Activated CD4-positive, alpha-beta T cell treated with anti-CD3 and anti-CD28 coated beads, Interleukin-2, amount 10 ng/mL, durations not matched to agents 7 days and 5 days (primary cell): ENCODE data around the gene SOX18. TPM values are rescaled to one million over a fixed set of nuclear protein-coding genes. Genes with fewer than 3 reads are reported as not detected.

ENCODE experiments used
- CTCF ChIA-PET: fragments of 350-600 bp; sonication (Branson Sonifier 250); formaldehyde crosslinking; loops from one replicate; lab custom pipeline; 2021; ENCODE audit warnings: antibody characterized with exemption; lab: Charles Lee
- POLR2A ChIA-PET: fragments of 350-600 bp; sonication (Branson Sonifier 250); formaldehyde crosslinking; loops from one replicate; lab custom pipeline; 2021; ENCODE audit warnings: antibody characterized with exemption; lab: Charles Lee
- DNase-seq: peaks from one replicate; pipeline ENCODE4 v3.0.0-alpha.2; 2020
- H3K27ac Mint-ChIP-seq: one replicate; pipeline ENCODE4 v1.8.0; 2021; ENCODE audit warnings: mild to moderate bottlenecking, moderate library complexity, mixed read lengths
- H3K27me3 Mint-ChIP-seq: one replicate; pipeline ENCODE4 v1.8.0; 2021; ENCODE audit warnings: mixed read lengths
- H3K36me3 Mint-ChIP-seq: one replicate; pipeline ENCODE4 v1.8.0; 2021; ENCODE audit warnings: low read depth, mixed read lengths
- H3K4me1 Mint-ChIP-seq: one replicate; pipeline ENCODE4 v1.8.0; 2021; ENCODE audit warnings: mixed read lengths
- H3K4me3 Mint-ChIP-seq: one replicate; pipeline ENCODE4 v1.8.0; 2021; ENCODE audit warnings: mild to moderate bottlenecking, moderate library complexity, mixed read lengths
- H3K9me3 Mint-ChIP-seq: one replicate; pipeline ENCODE4 v1.8.0; 2021; ENCODE audit warnings: mixed read lengths
- total RNA-seq, 2 experiments: library from RNA; stranded (reverse); gene quantifications; one replicate each; pipeline ENCODE4 v1.2.3, GENCODE V29; 2021

SOX18 gene
- total RNA-seq, 2 experiments from 2014 or later: 0.10 to 0.15 TPM

DNA sequence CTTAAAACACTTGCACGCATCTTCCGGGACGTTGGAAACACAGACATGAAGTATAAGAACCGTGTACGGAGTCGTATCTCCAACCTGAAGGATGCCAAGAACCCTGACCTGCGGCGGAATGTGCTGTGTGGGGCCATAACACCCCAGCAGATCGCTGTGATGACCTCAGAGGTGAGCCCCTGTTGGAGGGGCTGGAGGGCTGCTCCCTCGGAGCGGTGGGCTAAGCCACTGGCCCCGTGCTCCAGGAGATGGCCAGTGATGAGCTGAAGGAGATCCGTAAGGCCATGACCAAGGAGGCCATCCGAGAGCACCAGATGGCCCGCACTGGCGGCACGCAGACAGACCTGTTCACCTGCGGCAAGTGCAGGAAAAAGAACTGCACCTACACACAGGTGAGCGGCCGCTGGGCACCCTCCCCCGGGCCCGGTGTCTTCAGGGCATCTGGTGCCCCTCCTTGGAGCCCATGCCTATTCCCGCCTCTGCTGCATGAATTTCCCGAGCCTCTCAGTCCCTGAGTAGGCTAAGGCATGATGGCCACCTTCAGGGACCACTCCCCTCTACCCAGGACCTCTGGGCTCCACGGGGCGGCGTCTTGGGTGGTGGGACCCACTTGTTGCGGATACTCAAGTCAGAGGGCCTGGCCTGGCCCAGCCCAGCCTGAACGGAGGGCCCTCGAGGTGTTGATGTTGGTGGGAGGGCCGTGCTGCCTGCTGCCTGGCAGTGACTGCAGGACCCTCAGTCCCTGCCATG, 21.0 kb upstream of the SOX18 start:
- H3K4me3 Mint-ChIP-seq: no peak overlapping the region
- no peaks in the 10 kb centered on the region for H3K27me3 Mint-ChIP-seq
- ChIA-PET CTCF (interaction anchor here (0.6 to 2.8 kb wide), 5 partner anchors 9 to 47 kb away, joined by 3 to 11 read pairs (median 6); partner anchors contain the start of genes OPRL1 and RGS19), POLR2A (no interaction called here)
- DNase-seq: no peak
- peaks cover 24% of the 10 kb centered on the region for H3K36me3 Mint-ChIP-seq
- H3K4me1 Mint-ChIP-seq: peaks cover 52% of the 10 kb centered on the region
- no peak overlapping the region for H3K27ac Mint-ChIP-seq
- H3K9me3 Mint-ChIP-seq: no peaks in the 10 kb centered on the region

DNA sequence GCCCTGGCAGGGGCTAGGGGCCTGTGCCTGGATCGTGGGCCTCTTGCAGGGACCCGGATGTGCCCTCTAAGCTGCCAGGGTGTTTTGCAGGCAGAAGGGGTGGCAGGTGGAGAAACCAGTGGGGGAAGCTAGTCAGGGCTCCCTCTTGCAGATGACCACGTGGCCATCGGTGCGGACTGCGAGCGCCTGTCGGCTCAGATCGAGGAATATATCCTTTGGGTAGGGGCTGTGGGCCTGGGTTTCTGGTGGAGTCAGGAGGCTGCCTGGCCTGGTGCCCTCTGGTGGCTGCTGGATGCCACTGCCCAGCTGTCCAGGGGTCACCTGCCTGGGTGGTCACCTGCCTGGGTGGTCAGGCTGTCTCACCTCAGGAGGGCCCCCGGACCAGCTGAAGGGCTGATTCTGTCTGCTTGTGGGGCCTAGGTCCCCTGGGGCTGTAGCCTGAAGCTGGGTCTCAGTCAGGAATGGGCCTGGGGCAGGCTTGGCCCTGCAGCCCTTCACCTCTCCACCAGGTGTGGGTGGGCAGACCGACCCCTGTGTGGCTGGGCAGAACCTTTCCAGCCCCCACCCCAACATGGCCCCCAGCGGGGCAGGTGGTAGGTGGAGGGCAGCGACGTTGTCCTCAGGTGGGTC, 20.3 kb upstream of the SOX18 start:
- no peak for DNase-seq
- Mint-ChIP-seq H3K36me3 (peaks cover 20% of the 10 kb centered on the region), H3K4me3 (no peak overlapping the region), H3K9me3 (no peaks in the 10 kb centered on the region), H3K27ac (no peak overlapping the region), H3K27me3 (no peaks in the 10 kb centered on the region), H3K4me1 (peaks cover 58% of the 10 kb centered on the region)
- CTCF ChIA-PET: interaction anchor here (0.9 to 2.8 kb wide), 6 partner anchors 10 to 89 kb away, joined by 3 to 11 read pairs (median 6); partner anchors contain the start of genes OPRL1, PRPF6 and RGS19
- POLR2A ChIA-PET: no interaction called here

DNA sequence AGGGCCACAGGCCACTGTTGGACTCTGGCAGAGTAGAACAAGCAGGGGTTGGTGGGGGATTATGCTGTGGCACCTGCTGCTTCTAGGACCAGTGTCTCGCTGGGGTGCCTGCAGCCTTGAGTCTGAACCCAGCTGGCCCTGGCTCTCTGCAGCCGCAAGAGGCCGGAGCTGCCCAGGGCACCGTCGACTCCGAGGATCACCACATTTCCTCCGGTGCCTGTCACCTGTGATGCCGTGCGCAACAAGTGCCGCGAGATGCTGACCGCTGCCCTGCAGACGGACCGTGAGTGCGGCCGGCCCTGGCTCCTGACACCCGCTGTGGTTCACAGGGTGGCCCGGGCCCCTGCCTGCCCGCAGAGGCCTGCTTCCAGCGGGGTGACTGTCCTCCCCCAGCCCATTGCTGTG, 19.8 kb upstream of the SOX18 start:
- peak overlapping the region; percentile 54 for H3K27ac Mint-ChIP-seq
- no peak overlapping the region for H3K4me3 Mint-ChIP-seq
- H3K4me1 Mint-ChIP-seq: peaks cover 61% of the 10 kb centered on the region
- CTCF ChIA-PET: interaction anchor here (0.9 to 2.8 kb wide), 7 partner anchors 10 to 88 kb away, joined by 3 to 11 read pairs (median 6); partner anchors contain the start of genes OPRL1, PRPF6 and RGS19
- peaks cover 16% of the 10 kb centered on the region for H3K36me3 Mint-ChIP-seq
- POLR2A ChIA-PET: no interaction called here
- no peak for DNase-seq
- H3K27me3 Mint-ChIP-seq: no peaks in the 10 kb centered on the region
- no peaks in the 10 kb centered on the region for H3K9me3 Mint-ChIP-seq

DNA sequence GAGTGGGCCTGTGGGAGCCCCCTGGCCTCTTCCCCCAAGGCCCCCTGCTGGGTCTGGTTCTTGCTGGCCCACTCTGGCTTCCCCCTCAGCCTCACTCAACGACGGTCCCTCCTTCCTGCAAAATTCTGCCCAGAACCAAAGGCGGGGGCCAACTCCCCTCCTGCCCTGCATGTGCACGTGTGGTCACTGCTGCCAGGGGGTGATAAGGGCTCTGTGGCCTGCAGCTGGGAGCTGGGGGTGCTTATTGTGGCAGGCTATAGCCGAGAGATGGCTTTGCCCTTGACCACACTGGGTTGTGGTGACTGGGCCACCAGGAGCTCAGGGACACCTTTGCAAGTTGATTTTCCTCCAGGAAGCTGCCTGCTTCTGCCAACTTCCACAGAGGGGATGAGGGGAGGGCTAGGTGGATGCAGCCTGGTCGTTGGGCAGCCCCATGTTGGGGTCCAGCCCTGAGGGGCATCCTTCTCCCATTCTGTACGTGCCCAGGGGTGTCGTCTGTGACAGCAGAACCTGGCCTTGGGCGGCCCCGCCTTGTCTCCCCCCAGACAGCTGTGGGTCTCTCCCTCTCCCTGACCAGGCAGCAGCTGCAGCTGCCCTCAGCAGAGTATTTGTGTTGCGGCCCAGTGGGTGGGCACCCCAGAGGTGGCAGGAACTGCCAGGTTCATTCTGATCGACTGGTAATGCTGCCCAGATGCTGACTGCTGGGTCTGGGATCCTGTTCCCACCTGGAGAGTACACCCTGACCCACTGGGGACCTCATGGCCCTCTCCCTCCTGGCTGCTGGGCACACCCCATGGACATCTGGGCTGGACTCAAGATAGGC, 19.2 kb upstream of the SOX18 start:
- DNase-seq: no peak
- H3K27ac Mint-ChIP-seq: peak overlapping the region; percentile 75
- H3K36me3 Mint-ChIP-seq: peaks cover 13% of the 10 kb centered on the region
- CTCF ChIA-PET: interaction anchor here (0.9 to 2.8 kb wide), 7 partner anchors 9 to 88 kb away, joined by 3 to 11 read pairs (median 6); partner anchors contain the start of genes OPRL1, PRPF6 and RGS19
- POLR2A ChIA-PET: no interaction called here
- no peak overlapping the region for H3K4me3 Mint-ChIP-seq
- peaks cover 65% of the 10 kb centered on the region for H3K4me1 Mint-ChIP-seq
- no peaks in the 10 kb centered on the region for H3K9me3 Mint-ChIP-seq
- no peaks in the 10 kb centered on the region for H3K27me3 Mint-ChIP-seq

DNA sequence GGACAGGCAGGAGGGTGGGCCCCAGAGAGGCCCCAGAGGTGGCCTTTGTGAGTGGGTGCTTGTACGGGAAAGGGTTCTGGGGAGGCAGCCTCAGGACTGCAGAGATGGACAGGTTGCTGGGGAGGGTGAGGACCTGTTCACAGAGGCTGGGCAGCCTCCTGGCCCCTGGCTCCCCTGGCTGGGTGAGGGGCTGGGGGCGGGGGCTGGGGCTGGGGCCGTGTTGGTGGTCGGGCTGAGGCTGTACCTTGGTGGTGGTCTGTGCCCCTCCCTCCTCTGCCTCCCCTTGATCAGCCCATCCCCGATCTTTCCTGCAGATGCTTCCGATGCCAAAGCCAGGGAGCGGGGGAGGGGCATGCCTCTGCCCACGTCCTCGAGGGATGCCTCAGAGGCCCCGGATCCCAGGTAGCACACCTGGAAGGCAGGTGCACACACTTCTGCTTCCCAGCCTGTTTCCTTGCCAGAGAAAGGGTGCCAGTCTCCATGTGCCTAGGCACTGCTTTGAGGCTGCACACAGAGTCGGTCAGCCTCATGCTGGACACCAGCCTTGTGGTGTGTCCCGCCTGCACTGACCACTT, 18.4 kb upstream of the SOX18 start:
- ChIA-PET POLR2A (no interaction called here), CTCF (interaction anchor here (1.2 to 2.8 kb wide), 5 partner anchors 9 to 28 kb away, joined by 4 to 11 read pairs (median 5); partner anchors contain the start of genes OPRL1 and RGS19)
- Mint-ChIP-seq H3K36me3 (peaks cover 10% of the 10 kb centered on the region), H3K4me1 (peaks cover 60% of the 10 kb centered on the region), H3K4me3 (peak overlapping the region; percentile 9), H3K27me3 (no peaks in the 10 kb centered on the region), H3K9me3 (no peaks in the 10 kb centered on the region), H3K27ac (peak overlapping the region; percentile 85)
- no peak for DNase-seq

DNA sequence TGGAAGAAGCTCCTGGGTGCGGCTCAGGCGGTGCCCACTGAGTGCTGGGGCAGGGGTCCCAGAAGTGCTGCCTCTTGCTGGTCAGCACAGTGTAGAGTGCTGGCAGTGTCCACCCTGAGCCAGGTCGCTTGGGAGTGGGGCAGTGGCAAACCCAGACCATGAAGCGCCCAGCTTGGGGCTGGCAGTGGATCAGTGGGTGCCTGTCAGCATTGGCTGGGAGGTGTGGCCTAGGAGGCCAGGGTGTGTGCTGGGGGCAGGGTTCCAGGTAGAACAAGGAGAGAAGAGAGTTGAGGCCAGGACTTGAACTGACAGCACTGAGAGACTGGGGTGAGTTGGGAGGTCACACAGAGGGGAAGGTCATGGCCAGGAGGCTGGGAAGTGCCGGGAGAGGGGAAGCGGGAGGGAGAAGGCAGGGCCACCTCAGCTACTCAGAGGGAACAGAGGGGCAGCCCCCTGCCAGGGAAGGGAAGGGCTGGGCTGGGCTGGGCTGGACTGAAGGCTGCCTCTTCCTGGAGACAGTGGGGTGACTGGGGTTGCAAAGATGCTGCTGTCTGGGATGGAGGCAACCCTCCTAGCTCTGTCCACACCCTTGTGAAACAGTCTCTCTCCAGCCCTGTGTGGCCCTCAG, 17.7 kb upstream of the SOX18 start:
- POLR2A ChIA-PET: no interaction called here

DNA sequence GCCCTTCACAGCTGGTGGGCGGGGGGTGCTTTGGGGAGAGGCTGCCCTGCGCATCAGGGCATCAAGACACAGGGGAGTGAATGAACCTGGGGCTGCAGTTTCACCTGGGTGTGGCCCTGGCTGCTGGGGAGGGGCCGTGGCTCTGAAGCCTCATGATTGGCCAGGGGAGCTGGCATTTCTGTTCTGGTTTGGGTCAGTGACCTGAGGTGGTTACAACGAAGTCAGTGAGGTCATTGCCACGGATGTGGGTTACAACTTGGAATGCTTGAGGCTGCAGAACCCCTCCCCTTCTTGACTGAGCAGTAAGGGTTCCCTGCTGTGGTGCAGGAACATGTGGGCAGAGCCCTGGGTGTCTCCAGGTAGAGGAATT, 16.5 kb upstream of the SOX18 start:
- ChIA-PET POLR2A (interaction anchor here (0.6 kb wide), 1 partner anchor 148 kb away, joined by 3 read pairs; no protein-coding TSS in a partner anchor), CTCF (interaction anchor here (0.8 to 1.4 kb wide), 8 partner anchors 9 to 85 kb away, joined by 3 to 4 read pairs (median 3); partner anchors contain the start of genes PRPF6 and RGS19)
- H3K36me3 Mint-ChIP-seq: no peaks in the 10 kb centered on the region
- H3K4me3 Mint-ChIP-seq: peak overlapping the region; percentile 55
- no peaks in the 10 kb centered on the region for H3K27me3 Mint-ChIP-seq
- peak overlapping the region; percentile 93 for H3K27ac Mint-ChIP-seq
- H3K4me1 Mint-ChIP-seq: peaks cover 61% of the 10 kb centered on the region
- no peaks in the 10 kb centered on the region for H3K9me3 Mint-ChIP-seq
- peak; percentile 81 for DNase-seq

More for the DNA sequence above, 17.7 kb upstream of the SOX18 start:
- no peaks in the 10 kb centered on the region for H3K27me3 Mint-ChIP-seq
- peaks cover 58% of the 10 kb centered on the region for H3K4me1 Mint-ChIP-seq
- no peak for DNase-seq
- H3K27ac Mint-ChIP-seq: peak overlapping the region; percentile 85
- no peaks in the 10 kb centered on the region for H3K9me3 Mint-ChIP-seq
- peak overlapping the region; percentile 9 for H3K4me3 Mint-ChIP-seq
- CTCF ChIA-PET: interaction anchor here (1.1 to 1.4 kb wide), 3 partner anchors 8 to 12 kb away, joined by 3 to 4 read pairs (median 3); partner anchors contain the start of gene RGS19
- H3K36me3 Mint-ChIP-seq: peaks cover 5% of the 10 kb centered on the region

DNA sequence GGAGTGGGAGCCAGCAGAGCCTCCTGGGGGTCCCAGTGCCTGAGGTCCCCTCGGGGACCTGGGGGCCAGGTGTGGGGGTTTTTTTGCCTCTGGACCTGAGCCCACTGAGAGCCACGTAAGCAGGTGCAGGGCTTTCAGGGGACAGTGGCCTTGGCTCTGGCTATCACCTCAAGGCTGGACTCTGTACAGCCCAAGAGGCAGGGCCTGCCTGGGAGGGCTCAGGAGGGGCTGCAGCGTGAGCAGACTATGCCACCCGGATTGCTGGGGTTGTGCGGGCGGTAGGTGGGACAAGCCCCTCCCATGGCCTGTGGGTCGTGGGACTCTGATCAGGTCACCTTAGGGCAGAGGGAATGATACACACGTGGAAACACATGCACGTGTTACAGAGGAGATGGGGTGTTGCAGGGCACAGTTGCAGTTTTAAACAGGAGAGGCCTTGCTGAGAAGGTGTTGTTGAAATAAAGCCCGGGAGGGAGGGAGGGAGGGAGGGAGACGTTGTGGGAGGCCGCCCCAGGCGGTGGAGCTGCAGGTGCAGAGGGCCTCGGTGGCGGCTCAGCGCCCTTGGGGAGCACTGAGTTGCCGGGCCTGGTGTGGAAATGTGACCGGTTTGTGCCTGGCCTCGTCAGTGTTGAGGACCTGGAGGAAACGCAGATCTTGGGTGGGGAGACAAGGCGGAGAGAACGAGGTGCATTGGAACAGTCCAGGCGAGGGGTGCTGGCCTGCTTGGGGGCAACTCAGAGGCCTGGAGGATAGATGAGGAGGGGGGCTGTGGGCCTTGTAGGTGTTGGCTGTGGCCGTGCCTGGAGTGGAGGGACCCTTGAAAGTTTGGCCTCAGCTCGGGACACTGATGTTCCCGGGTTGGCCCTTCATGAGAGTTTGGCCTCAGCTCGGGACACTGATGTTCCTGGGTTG, 15.9 kb upstream of the SOX18 start:
- ChIA-PET POLR2A (interaction anchor here (0.6 kb wide), 1 partner anchor 147 kb away, joined by 3 read pairs; no protein-coding TSS in a partner anchor), CTCF (interaction anchor here (0.8 to 1.4 kb wide), 10 partner anchors 8 to 85 kb away, joined by 3 to 9 read pairs (median 3); partner anchors contain the start of genes PRPF6 and RGS19)
- H3K36me3 Mint-ChIP-seq: no peaks in the 10 kb centered on the region
- H3K27ac Mint-ChIP-seq: peak overlapping the region; percentile 93
- peak; percentile 36 for DNase-seq
- H3K4me3 Mint-ChIP-seq: peak overlapping the region; percentile 55
- H3K27me3 Mint-ChIP-seq: no peaks in the 10 kb centered on the region
- H3K4me1 Mint-ChIP-seq: peaks cover 61% of the 10 kb centered on the region
- H3K9me3 Mint-ChIP-seq: no peaks in the 10 kb centered on the region

DNA sequence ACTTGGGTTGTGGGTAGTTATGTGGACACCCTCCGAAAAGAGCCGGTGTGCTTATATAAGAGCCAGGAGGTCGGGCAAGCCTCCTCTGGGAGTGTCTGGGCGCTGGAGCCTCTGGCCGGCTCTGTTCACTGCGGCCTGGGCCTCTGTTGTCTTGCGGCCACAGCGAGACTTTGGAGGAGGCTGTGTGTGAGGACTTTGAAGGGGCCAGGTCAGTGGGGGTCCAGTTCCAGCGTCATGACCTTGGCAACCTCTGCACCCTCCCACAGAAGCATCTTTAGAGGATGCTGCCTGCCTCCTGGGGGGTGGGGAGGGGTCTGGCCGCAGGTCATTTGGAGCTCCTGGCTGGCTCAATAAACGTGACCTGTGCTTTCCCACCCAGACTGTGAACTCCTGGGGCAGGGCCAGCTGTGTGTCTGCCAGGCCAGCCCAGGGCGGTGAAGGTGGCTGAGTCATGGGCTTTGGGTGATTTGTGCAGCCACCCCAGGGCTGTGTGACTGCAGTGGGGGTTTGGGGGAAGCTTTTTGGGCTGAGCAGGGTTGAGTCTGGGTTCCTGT, 14.8 kb upstream of the SOX18 start:
- DNase-seq: no peak
- peak overlapping the region; percentile 92 for H3K4me3 Mint-ChIP-seq
- H3K27ac Mint-ChIP-seq: peak overlapping the region; percentile 91
- no peaks in the 10 kb centered on the region for H3K9me3 Mint-ChIP-seq
- no peaks in the 10 kb centered on the region for H3K36me3 Mint-ChIP-seq
- no peaks in the 10 kb centered on the region for H3K27me3 Mint-ChIP-seq
- CTCF ChIA-PET: interaction anchor here (1.2 to 1.3 kb wide), 3 partner anchors 10 to 28 kb away, joined by 3 to 9 read pairs (median 3); no protein-coding TSS in a partner anchor
- H3K4me1 Mint-ChIP-seq: peaks cover 63% of the 10 kb centered on the region
- POLR2A ChIA-PET: no interaction called here

DNA sequence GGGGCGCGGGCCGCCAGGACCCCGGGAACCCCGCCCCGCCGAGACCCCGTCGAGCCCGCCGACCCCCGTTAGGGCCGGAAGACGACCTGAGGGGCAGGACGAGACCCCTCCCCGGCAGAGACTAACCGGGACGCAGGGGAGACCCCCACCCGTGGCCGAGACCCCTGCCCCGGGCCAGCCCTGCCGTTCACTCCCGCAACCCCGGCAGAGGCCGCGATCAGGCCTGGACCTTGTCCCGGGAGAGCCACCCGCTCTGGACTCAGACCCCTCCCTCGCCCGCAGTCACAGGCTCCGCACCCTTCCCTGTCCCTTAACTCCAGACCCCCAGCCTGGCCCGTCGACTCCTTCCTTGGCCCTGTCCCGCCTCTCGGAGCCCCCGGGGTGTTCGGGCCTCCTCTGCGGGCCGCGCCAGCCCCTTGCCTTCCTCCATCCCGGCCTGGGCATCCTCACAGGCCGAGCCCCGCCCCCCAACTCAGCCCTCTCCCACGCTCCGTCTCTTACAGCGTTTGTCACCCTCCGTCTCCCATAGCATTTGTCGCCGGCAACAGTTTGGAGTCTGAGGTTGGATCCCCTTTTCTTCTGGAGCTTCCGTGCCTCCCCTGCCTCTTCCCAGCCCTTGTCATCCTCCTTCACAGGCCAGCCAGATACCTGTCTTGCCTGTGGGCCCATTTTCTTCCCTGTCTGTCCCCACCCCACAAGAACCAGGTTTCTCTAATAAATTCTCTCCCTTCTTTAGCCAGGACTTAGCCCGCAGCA, 14.1 kb upstream of the SOX18 start:
- Mint-ChIP-seq H3K4me1 (peaks cover 63% of the 10 kb centered on the region), H3K9me3 (no peaks in the 10 kb centered on the region), H3K36me3 (no peaks in the 10 kb centered on the region), H3K4me3 (peak overlapping the region; percentile 92), H3K27me3 (no peaks in the 10 kb centered on the region), H3K27ac (peak overlapping the region; percentile 91)
- CTCF ChIA-PET: interaction anchor here (0.6 to 2.7 kb wide), 6 partner anchors 18 to 222 kb away, joined by 3 to 15 read pairs (median 4); no protein-coding TSS in a partner anchor
- DNase-seq: no peak
- POLR2A ChIA-PET: no interaction called here
